Peyer's patch (tissue), 4 donors: ENCODE data around the gene RAPGEF3.

Experiments
- CTCF ChIP-seq, 6 experiments: fragments of 450-650 bp in 4 of 6; fragments of 200-600 bp in 2 of 6; sonication (generic) in 1 of 6; IDR thresholded peaks; one replicate each; pipeline ENCODE4 v1.5.1; 2017 to 2019; ENCODE audit warnings: antibody characterized with exemption in 6 of 6, mild to moderate bottlenecking in 3 of 6, moderate library complexity in 1 of 6
- POLR2A ChIP-seq, 2 donors: fragments of 450-650 bp; IDR thresholded peaks; one replicate each; pipeline ENCODE4 v1.5.1; 2017; ENCODE audit warnings: antibody characterized with exemption in 2 of 2, mild to moderate bottlenecking in 2 of 2, moderate library complexity in 2 of 2

- TF ChIP-seq POLR2A (IDR thresholded peaks at IDR 0.05) (no peak), CTCF (IDR thresholded peaks at IDR 0.05) (no peak)
These were observed 9.7 kb upstream of the RAPGEF3 start for GRCh38 chr12:47768323-47768811.
